Ovary (tissue), 3 donors: Measurements from ENCODE around the gene FZD8.

Experiments used
- CTCF ChIP-seq, 3 donors: fragments of 450-650 bp in 2 of 3; fragments of 200-600 bp in 1 of 3; IDR thresholded peaks; one replicate each; pipeline versions ENCODE4 v1.5.1 to v1.8.0; 2016 to 2022; ENCODE audit warnings: antibody characterized with exemption in 3 of 3, mild to moderate bottlenecking in 1 of 3
- EP300 ChIP-seq: sonication (generic); formaldehyde crosslinking; IDR thresholded peaks from one replicate; pipeline ENCODE4 v1.6.1; 2017; ENCODE audit warnings: antibody characterized with exemption
- donor health status: DM: no; HTN: no; CAD: no.

DNA sequence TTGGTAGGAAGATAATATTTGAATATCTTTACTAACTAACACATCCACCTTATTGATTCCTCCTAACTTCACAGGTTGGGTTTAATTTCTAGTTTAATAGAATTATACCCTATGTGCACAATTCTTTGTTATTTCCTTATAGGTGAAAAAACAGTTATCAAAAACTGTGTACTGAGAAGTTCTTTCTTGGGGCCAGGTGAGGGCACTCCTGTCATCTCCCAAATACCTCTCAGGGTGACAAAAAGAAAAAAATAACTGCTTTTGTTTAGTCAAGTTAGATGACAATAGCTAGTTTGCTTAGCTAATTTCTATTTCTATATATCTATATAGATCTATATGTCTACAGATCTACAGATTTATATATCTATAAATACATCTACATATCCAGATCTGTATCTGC, 10.1 kb downstream of the FZD8 start:
- TF ChIP-seq CTCF (IDR thresholded peaks at IDR 0.05): no peak
- no peak for TF ChIP-seq EP300
